GM23338 (cell line): ENCODE data around the gene HEATR1. TPM values are rescaled to one million over a fixed set of nuclear protein-coding genes. Genes with fewer than 3 reads are reported as not detected.

Source experiments
- ATAC-seq: fragments of 200-7000 bp; cut with Tn5 transposase; 3 replicates; pipeline ENCODE4 v1.9.1; 2020
- DNase-seq: peaks from one replicate; pipeline ENCODE4 v3.0.0-alpha.2; 2015; ENCODE audit warnings: low spot score
- H2AFZ ChIP-seq: fragments of 200-600 bp; sonication (generic); 2 replicates; pipeline ENCODE4 v1.8.0; 2016; ENCODE audit warnings: antibody characterized with exemption, mild to moderate bottlenecking, moderate library complexity
- H3F3A ChIP-seq: fragments of 200-600 bp; sonication (generic); replicated peaks from 2 replicates; pipeline ENCODE4 v1.8.0; 2017; ENCODE audit warnings: antibody characterized with exemption, mixed run types, low read depth
- H3K27ac ChIP-seq: fragments of 200-600 bp; sonication (generic); 2 replicates; pipeline ENCODE4 v1.6.1; 2016; ENCODE audit warnings: low read depth
- H3K27me3 ChIP-seq: fragments of 200-600 bp; sonication (generic); 2 replicates; pipeline ENCODE4 v1.8.0; 2016; ENCODE audit warnings: mild to moderate bottlenecking, mixed run types, moderate library complexity; ENCODE audit not compliant: insufficient read depth
- H3K36me3 ChIP-seq: fragments of 200-600 bp; sonication (generic); 2 replicates; pipeline ENCODE4 v1.8.0; 2016; ENCODE audit warnings: mild to moderate bottlenecking; ENCODE audit not compliant: insufficient read depth
- H3K4me1 ChIP-seq: fragments of 200-600 bp; sonication (generic); 2 replicates; pipeline ENCODE4 v1.8.0; 2016; ENCODE audit warnings: mild to moderate bottlenecking, moderate library complexity; ENCODE audit not compliant: insufficient read depth
- H3K4me2 ChIP-seq: fragments of 200-600 bp; sonication (generic); 2 replicates; pipeline ENCODE4 v1.7.1; 2017; ENCODE audit warnings: mixed run types
- H3K4me3 ChIP-seq: fragments of 200-600 bp; sonication (generic); 2 replicates; pipeline ENCODE4 v1.6.1; 2016; ENCODE audit warnings: mixed run types
- H3K79me2 ChIP-seq: fragments of 200-600 bp; sonication (generic); replicated peaks from 2 replicates; pipeline ENCODE4 v1.8.0; 2017; ENCODE audit warnings: mild to moderate bottlenecking; ENCODE audit not compliant: insufficient read depth
- H3K9me2 ChIP-seq: fragments of 200-600 bp; sonication (generic); 2 replicates; pipeline ENCODE4 v1.8.0; 2017; ENCODE audit not compliant: insufficient read depth
- H4K20me1 ChIP-seq: fragments of 200-600 bp; sonication (generic); replicated peaks from 2 replicates; pipeline ENCODE4 v1.8.0; 2017; ENCODE audit warnings: mild to moderate bottlenecking; ENCODE audit not compliant: insufficient read depth
- H3K27ac Mint-ChIP-seq: 2 replicates; pipeline ENCODE4 v1.8.0; 2020; ENCODE audit warnings: inconsistent platforms, mild to moderate bottlenecking, moderate library complexity, mixed read lengths
- H3K27me3 Mint-ChIP-seq: 3 replicates; pipeline ENCODE4 v1.8.0; 2022; ENCODE audit warnings: low read depth, mild to moderate bottlenecking, moderate library complexity, mixed read lengths, inconsistent platforms; ENCODE audit not compliant: insufficient read depth, poor library complexity
- H3K36me3 Mint-ChIP-seq: 3 replicates; pipeline ENCODE4 v1.8.0; 2021; ENCODE audit warnings: low read depth, mild to moderate bottlenecking, inconsistent platforms, moderate library complexity, mixed read lengths
- H3K4me1 Mint-ChIP-seq: 3 replicates; pipeline ENCODE4 v1.8.0; 2020; ENCODE audit warnings: mild to moderate bottlenecking, inconsistent platforms, mixed read lengths
- H3K4me3 Mint-ChIP-seq: 3 replicates; pipeline ENCODE4 v1.8.0; 2021; ENCODE audit warnings: moderate library complexity, mild to moderate bottlenecking, inconsistent platforms, mixed read lengths
- H3K9me3 Mint-ChIP-seq: 3 replicates; pipeline ENCODE4 v1.8.0; 2020; ENCODE audit warnings: moderate library complexity, mild to moderate bottlenecking, inconsistent platforms, mixed read lengths
- CREB1 ChIP-seq: fragments of 250-450 bp; sonication (Bioruptor Pico); IDR thresholded peaks from 2 replicates; pipeline ENCODE4 v1.5.0; 2020; ENCODE audit warnings: low read depth, mild to moderate bottlenecking, moderate library complexity
- CTCF ChIP-seq, 2 experiments: fragments of 200-600 bp in 1 of 2; sonication (generic) in 1 of 2; conservative IDR thresholded peaks; 2 replicates each; pipeline versions ENCODE4 v1.5.1 to v1.6.1; 2016 to 2017; ENCODE audit warnings: antibody characterized with exemption in 2 of 2, low read depth in 2 of 2, mild to moderate bottlenecking in 2 of 2, moderate library complexity in 1 of 2
- EZH2 ChIP-seq: fragments of 200-600 bp; sonication (generic); IDR thresholded peaks from one replicate; pipeline ENCODE4 v1.8.0; 2017; ENCODE audit warnings: antibody characterized with exemption, mild to moderate bottlenecking, low read depth; ENCODE audit not compliant: unreplicated experiment
- EZH2phosphoT487 ChIP-seq: fragments of 200-600 bp; sonication (generic); IDR thresholded peaks from one replicate; pipeline ENCODE4 v1.8.1; 2018; ENCODE audit warnings: antibody characterized with exemption; ENCODE audit not compliant: unreplicated experiment
- NANOG ChIP-seq: IDR thresholded peaks from 2 replicates; pipeline ENCODE4 v1.6.1; 2016; ENCODE audit warnings: antibody characterized with exemption, borderline replicate concordance
- POLR2AphosphoS5 ChIP-seq: IDR thresholded peaks from 2 replicates; pipeline ENCODE4 v1.6.1; 2016; ENCODE audit warnings: antibody characterized with exemption, low read depth
- REST ChIP-seq: IDR thresholded peaks from one replicate; pipeline ENCODE4 v1.6.1; 2018; ENCODE audit warnings: antibody characterized with exemption; ENCODE audit not compliant: unreplicated experiment
- ZNF114 ChIP-seq: fragments of 250-450 bp; sonication (Bioruptor Pico); IDR thresholded peaks from 2 replicates; pipeline ENCODE4 v1.5.0; 2020; ENCODE audit warnings: mild to moderate bottlenecking, moderate library complexity
- ZNF331 ChIP-seq: fragments of 250-450 bp; sonication (Bioruptor Pico); IDR thresholded peaks from 2 replicates; pipeline ENCODE4 v1.5.0; 2020; ENCODE audit warnings: low read depth, mild to moderate bottlenecking, moderate library complexity
- ZNF462 ChIP-seq: fragments of 250-450 bp; sonication (Bioruptor Pico); IDR thresholded peaks from 2 replicates; pipeline ENCODE4 v1.5.0; 2020; ENCODE audit warnings: mild to moderate bottlenecking, moderate library complexity
- polyA plus RNA-seq: library from polyadenylated mRNA; unstranded; fragments of >200 nt; fragmentation: Nextera tagmentation; extraction: Ambion mirVana; gene quantifications from 2 replicates; pipeline ENCODE4 v1.2.1, GENCODE V29; 2016
- total RNA-seq: library from RNA; depleted of rRNA; stranded (reverse); fragments of >200 nt; shearing (Covaris generic); gene quantifications from 2 replicates; pipeline ENCODE4 v1.2.3, GENCODE V29; 2014

HEATR1 gene
- total and polyA plus RNA-seq, 2 experiments from 2014 or later: 17.2 to 81.1 TPM

- TF ChIP-seq ZNF462 (no peak), ZNF114 (no peak), CTCF (conservative IDR thresholded peaks at IDR 0.05; ENCODE audit: low read depth in 2 of 2) (no peak), EZH2phosphoT487 (no peak), CREB1 (CRISPR knock-in tag) (no peak), EZH2 (no peak)
Observed at GRCh38 chr1:236532850-236533249, 71.5 kb downstream of the HEATR1 start (continued).

GRCh38 chr1:236530959-236531358 lies 73.4 kb downstream of the HEATR1 start:
- Mint-ChIP-seq H3K27ac (no peak overlapping the region), H3K27me3 (peaks cover 3% of the 10 kb centered on the region), H3K36me3 (no peaks in the 10 kb centered on the region; the same call in 1 of the 3 replicates), H3K4me1 (peaks cover 2% of the 10 kb centered on the region; the same call in 2 of the 3 replicates), H3K4me3 (no peak overlapping the region), H3K9me3 (no peaks in the 10 kb centered on the region)
- no peak overlapping the region for H3K4me2 ChIP-seq
- H3F3A ChIP-seq: no peaks in the 10 kb centered on the region
- DNase-seq (no peak), ATAC-seq (no peak)
- no peaks in the 10 kb centered on the region for H3K36me3 ChIP-seq
- H3K9me2 ChIP-seq: no peaks in the 10 kb centered on the region
- H3K27ac ChIP-seq: no peak overlapping the region
- no peak overlapping the region for H2AFZ ChIP-seq
- no peaks in the 10 kb centered on the region; the same call in 1 of the 2 replicates for H4K20me1 ChIP-seq
- H3K27me3 ChIP-seq: no peaks in the 10 kb centered on the region
- no peak overlapping the region for H3K4me3 ChIP-seq
- no peaks in the 10 kb centered on the region for H3K79me2 ChIP-seq
- no peaks in the 10 kb centered on the region for H3K4me1 ChIP-seq
- no peak for TF ChIP-seq EZH2phosphoT487
- no peak for TF ChIP-seq ZNF114
- no peak for TF ChIP-seq POLR2AphosphoS5
- TF ChIP-seq ZNF331 (CRISPR knock-in tag): no peak
- TF ChIP-seq EZH2: no peak
- no peak for TF ChIP-seq REST
- no peak for TF ChIP-seq NANOG
- no peak for TF ChIP-seq CREB1 (CRISPR knock-in tag)
